ENCODE results near the gene IQCM.
"Not testable (repeated sequence)": the region's sequence is repeated elsewhere in the genome, so short reads cannot be mapped to it uniquely, and the experiment has no call there.

IQCM gene

GRCh38 chr4:149555146-149555545, 260.5 kb downstream of the IQCM start:
- DNase-seq: no peak

GRCh38 chr4:149553959-149554520, 261.6 kb downstream of the IQCM start:
- no peak for DNase-seq

GRCh38 chr4:149552601-149553000, 263.0 kb downstream of the IQCM start:
- DNase-seq: no peak

GRCh38 chr4:149549911-149550310, 265.7 kb downstream of the IQCM start:
- DNase-seq: no peak

- no peak for DNase-seq
These were observed 280.9 kb downstream of the IQCM start for GRCh38 chr4:149534779-149535178.

GRCh38 chr4:149531861-149532260, 283.8 kb downstream of the IQCM start:
- DNase-seq: no peak

GRCh38 chr4:149523039-149523438, 292.6 kb downstream of the IQCM start:
- DNase-seq: no peak

GRCh38 chr4:149521611-149522425, 293.8 kb downstream of the IQCM start:
- no peak for DNase-seq

- DNase-seq: no peak
These were observed 297.2 kb downstream of the IQCM start for GRCh38 chr4:149518471-149518870.

- no peak for DNase-seq
These were observed 302.6 kb downstream of the IQCM start for GRCh38 chr4:149513081-149513480.

GRCh38 chr4:149512501-149512900, 303.1 kb downstream of the IQCM start:
- DNase-seq: no peak

- no peak for DNase-seq
These were observed 303.9 kb downstream of the IQCM start for GRCh38 chr4:149511558-149512298.

GRCh38 chr4:149507309-149507708, 308.3 kb downstream of the IQCM start:
- not testable (repeated sequence) for DNase-seq

GRCh38 chr4:149500806-149501205, 314.8 kb downstream of the IQCM start:
- DNase-seq: no peak

GRCh38 chr4:149499726-149500125, 315.9 kb downstream of the IQCM start:
- DNase-seq: no peak

GRCh38 chr4:149498246-149498645, 317.4 kb downstream of the IQCM start:
- no peak for DNase-seq

- DNase-seq: no peak
These were observed 322.2 kb downstream of the IQCM start for GRCh38 chr4:149493492-149493891.

GRCh38 chr4:149489321-149489720, 326.3 kb downstream of the IQCM start:
- no peak for DNase-seq

GRCh38 chr4:149486861-149487260, 328.8 kb downstream of the IQCM start:
- no peak for DNase-seq

- not testable (repeated sequence) for DNase-seq
These were observed 347.0 kb downstream of the IQCM start for GRCh38 chr4:149468669-149469068.

- DNase-seq: no peak
These were observed 349.2 kb downstream of the IQCM start for GRCh38 chr4:149466446-149466845.

GRCh38 chr4:149465955-149466354, 349.7 kb downstream of the IQCM start:
- no peak for DNase-seq

- no peak for DNase-seq
These were observed 372.1 kb downstream of the IQCM start for GRCh38 chr4:149443537-149443936.

- no peak for DNase-seq
These were observed 374.3 kb downstream of the IQCM start for GRCh38 chr4:149441338-149441737.

Data from NCI-H748 treated with DMSO at 0.1 percent for 48 hours (cell line).